Measurements from ENCODE around the gene CA10. TPM values are rescaled to one million over a fixed set of nuclear protein-coding genes. Genes with fewer than 3 reads are reported as not detected.

Gene CA10
- total and polyA plus RNA-seq, 2 experiments from 2014 or later = 0.92 to 1.5 TPM

- no peak for TF ChIP-seq ZNF462 (CRISPR knock-in tag; IDR thresholded peaks at IDR 0.05)
- no peak for TF ChIP-seq NANOG (IDR thresholded peaks at IDR 0.05; ENCODE audit: borderline replicate concordance)
Observed at GRCh38 chr17:51733166-51733565, 425.3 kb downstream of the CA10 start (continued).

GRCh38 chr17:51731941-51732722 is 426.4 kb downstream of the CA10 start:
- no peak overlapping the region for H3K4me3 Mint-ChIP-seq
- no peak overlapping the region for H2AFZ ChIP-seq
- no peaks in the 10 kb centered on the region; the same call in 2 of the 3 replicates for H3K36me3 Mint-ChIP-seq (ENCODE audit: low read depth)
- H3K27ac ChIP-seq (ENCODE audit: low read depth) = no peak overlapping the region
- no peaks in the 10 kb centered on the region for H3K79me2 ChIP-seq (replicated peaks; ENCODE audit: insufficient read depth)
- H4K20me1 ChIP-seq (replicated peaks; ENCODE audit: insufficient read depth) = no peaks in the 10 kb centered on the region
- H3K9me3 Mint-ChIP-seq = peaks cover 4% of the 10 kb centered on the region; the same call in 1 of the 3 replicates
- ATAC-seq (no peak), DNase-seq (ENCODE audit: low spot score) (no peak)
- no peaks in the 10 kb centered on the region for H3K9me2 ChIP-seq (ENCODE audit: insufficient read depth)
- peaks cover 8% of the 10 kb centered on the region for H3K4me1 Mint-ChIP-seq
- H3K4me3 ChIP-seq = no peak overlapping the region
- no peak overlapping the region for H3K27ac Mint-ChIP-seq
- H3K27me3 Mint-ChIP-seq (ENCODE audit: insufficient read depth, low read depth, poor library complexity) = peaks cover 3% of the 10 kb centered on the region
- no peaks in the 10 kb centered on the region for H3F3A ChIP-seq (replicated peaks; ENCODE audit: low read depth)
- H3K36me3 ChIP-seq (ENCODE audit: insufficient read depth) = no peaks in the 10 kb centered on the region
- peaks cover 4% of the 10 kb centered on the region for H3K4me1 ChIP-seq (ENCODE audit: insufficient read depth)
- no peaks in the 10 kb centered on the region for H3K27me3 ChIP-seq (ENCODE audit: insufficient read depth)
- no peak overlapping the region for H3K4me2 ChIP-seq
- TF ChIP-seq ZNF462 (CRISPR knock-in tag; IDR thresholded peaks at IDR 0.05) (no peak), REST (IDR thresholded peaks at IDR 0.05; ENCODE audit: unreplicated experiment) (no peak)

All from GM23338 (cell line).